Cardiac muscle cell (in vitro differentiated cells and primary cell): ENCODE data around the gene TNIK. TPM values are rescaled to one million over a fixed set of nuclear protein-coding genes. Genes with fewer than 3 reads are reported as not detected.
"Not testable (repeated sequence)": the region's sequence is repeated elsewhere in the genome, so short reads cannot be mapped to it uniquely, and the experiment has no call there.

Experiments
- DNase-seq, 2 donors: peaks; one replicate each; pipeline versions ENCODE4 v3.0.0 to v3.0.0-alpha.2; 2010 to 2017; ENCODE audit warnings: low read depth in 1 of 2, low spot score in 1 of 2
- H3K27ac ChIP-seq: fragments of 200-600 bp; sonication (generic); 2 replicates; pipeline ENCODE4 v1.5.1; 2016
- H3K27me3 ChIP-seq: fragments of 200-600 bp; sonication (generic); 2 replicates; pipeline ENCODE4 v1.6.0; 2016; ENCODE audit warnings: control low read depth
- H3K36me3 ChIP-seq: fragments of 200-600 bp; sonication (generic); 2 replicates; pipeline ENCODE4 v1.5.1; 2016; ENCODE audit warnings: control low read depth
- H3K4me1 ChIP-seq: fragments of 200-600 bp; sonication (generic); 2 replicates; pipeline ENCODE4 v1.8.1; 2017; ENCODE audit warnings: low read depth, mild to moderate bottlenecking, mixed run types
- H3K4me3 ChIP-seq: fragments of 200-600 bp; sonication (generic); 2 replicates; pipeline ENCODE4 v1.5.1; 2016; ENCODE audit warnings: mild to moderate bottlenecking
- H3K9me3 ChIP-seq: fragments of 200-600 bp; sonication (generic); 2 replicates; pipeline ENCODE4 v1.5.1; 2017; ENCODE audit warnings: low read depth, mild to moderate bottlenecking, control low read depth
- CTCF ChIP-seq: IDR thresholded peaks from 2 replicates; pipeline ENCODE4 v1.5.1; 2012; ENCODE audit warnings: low read depth, mild to moderate bottlenecking, low read length
- polyA plus RNA-seq: library from polyadenylated mRNA; unstranded; fragments of >200 nt; fragmentation: Nextera tagmentation; extraction: Ambion mirVana; gene quantifications from 2 replicates; pipeline ENCODE4 v1.2.1, GENCODE V29; 2016
- total RNA-seq: library from RNA; depleted of rRNA; stranded (reverse); fragments of >200 nt; gene quantifications from 2 replicates; pipeline ENCODE4 v1.2.3, GENCODE V29; 2016

The TNIK gene
- total and polyA plus RNA-seq, 2 experiments from 2014 or later: 32.8 to 55.1 TPM

- TF ChIP-seq CTCF: no peak
- Histone ChIP-seq H3K36me3 (no peaks in the 10 kb centered on the region), H3K27ac (no peak overlapping the region), H3K4me1 (peaks cover 25% of the 10 kb centered on the region), H3K27me3 (no peaks in the 10 kb centered on the region), H3K4me3 (no peak overlapping the region), H3K9me3 (no peaks in the 10 kb centered on the region)
- DNase-seq: peak in 1 of 2 donors; percentile 78
Observed at GRCh38 chr3:171383206-171384018, 76.8 kb downstream of the TNIK start.

- DNase-seq, H3K27ac ChIP-seq, H3K36me3 ChIP-seq, H3K27me3 ChIP-seq, H3K4me3 ChIP-seq, H3K9me3 ChIP-seq: not testable (repeated sequence)
- H3K4me1 ChIP-seq: peaks cover 19% of the 10 kb centered on the region
Observed at GRCh38 chr3:171382347-171382746, 77.9 kb downstream of the TNIK start.

- Histone ChIP-seq H3K4me1 (peaks cover 26% of the 10 kb centered on the region), H3K27ac (no peak overlapping the region), H3K4me3 (no peak overlapping the region), H3K36me3 (no peaks in the 10 kb centered on the region), H3K27me3 (no peaks in the 10 kb centered on the region), H3K9me3 (no peaks in the 10 kb centered on the region)
- no peak for DNase-seq
- no peak for TF ChIP-seq CTCF
Observed at GRCh38 chr3:171380711-171381425, 79.3 kb downstream of the TNIK start.

GRCh38 chr3:171379961-171380483 is 80.2 kb downstream of the TNIK start:
- no peaks in the 10 kb centered on the region for H3K9me3 ChIP-seq
- no peak overlapping the region for H3K4me3 ChIP-seq
- H3K36me3 ChIP-seq: no peaks in the 10 kb centered on the region
- peaks cover 26% of the 10 kb centered on the region for H3K4me1 ChIP-seq
- no peak overlapping the region for H3K27ac ChIP-seq
- no peaks in the 10 kb centered on the region for H3K27me3 ChIP-seq
- DNase-seq: no peak
- no peak for TF ChIP-seq CTCF

DNA sequence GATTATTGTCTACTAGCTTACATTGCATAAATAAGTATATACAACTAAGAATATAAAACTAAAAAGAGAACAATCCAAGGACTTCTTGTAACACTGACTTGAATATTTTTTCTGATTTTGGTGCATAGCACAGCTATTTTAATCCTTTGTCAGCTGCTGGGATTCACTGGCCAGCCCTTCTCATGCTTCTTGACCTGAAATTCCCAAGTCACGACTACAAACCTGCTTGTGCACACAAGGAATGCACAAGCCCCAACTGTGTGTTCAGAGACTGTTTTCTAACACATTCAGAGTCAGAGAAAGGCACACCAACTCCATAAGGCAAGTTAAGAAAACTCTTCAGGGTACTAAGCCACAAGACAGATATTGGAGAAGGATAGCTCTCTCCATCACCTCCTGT is 80.9 kb downstream of the TNIK start:
- Histone ChIP-seq H3K4me3 (no peak overlapping the region), H3K27ac (no peak overlapping the region), H3K4me1 (peaks cover 26% of the 10 kb centered on the region), H3K27me3 (no peaks in the 10 kb centered on the region), H3K36me3 (no peaks in the 10 kb centered on the region), H3K9me3 (no peaks in the 10 kb centered on the region)
- TF ChIP-seq CTCF: no peak
- no peak for DNase-seq

- H3K9me3 ChIP-seq: no peaks in the 10 kb centered on the region
- no peak for DNase-seq
- H3K36me3 ChIP-seq: no peaks in the 10 kb centered on the region
- TF ChIP-seq CTCF: no peak
- H3K27ac ChIP-seq: no peak overlapping the region
- H3K4me1 ChIP-seq: peaks cover 33% of the 10 kb centered on the region
- no peak overlapping the region for H3K4me3 ChIP-seq
- no peaks in the 10 kb centered on the region for H3K27me3 ChIP-seq
Observed at GRCh38 chr3:171378586-171378985, 81.6 kb downstream of the TNIK start.
